ENCODE data around the gene TGIF2. TPM values are rescaled to one million over a fixed set of nuclear protein-coding genes. Genes with fewer than 3 reads are reported as not detected.
"Not testable (repeated sequence)": the region's sequence is repeated elsewhere in the genome, so short reads cannot be mapped to it uniquely, and the experiment has no call there.

The TGIF2 gene
- polyA plus RNA-seq, 1 donor, result 24.1 TPM

GRCh38 chr20:36547186-36548005 lies 26.0 kb upstream of the TGIF2 start:
- no peak for DNase-seq

GRCh38 chr20:36548006-36548315 lies 25.4 kb upstream of the TGIF2 start:
- DNase-seq, result no peak

GRCh38 chr20:36548704-36549627 lies 24.4 kb upstream of the TGIF2 start:
- DNase-seq, result no peak

- no peak for DNase-seq
Observed at GRCh38 chr20:36549628-36549941, 23.8 kb upstream of the TGIF2 start.

GRCh38 chr20:36549942-36550789 lies 23.2 kb upstream of the TGIF2 start:
- DNase-seq, result no peak

DNA sequence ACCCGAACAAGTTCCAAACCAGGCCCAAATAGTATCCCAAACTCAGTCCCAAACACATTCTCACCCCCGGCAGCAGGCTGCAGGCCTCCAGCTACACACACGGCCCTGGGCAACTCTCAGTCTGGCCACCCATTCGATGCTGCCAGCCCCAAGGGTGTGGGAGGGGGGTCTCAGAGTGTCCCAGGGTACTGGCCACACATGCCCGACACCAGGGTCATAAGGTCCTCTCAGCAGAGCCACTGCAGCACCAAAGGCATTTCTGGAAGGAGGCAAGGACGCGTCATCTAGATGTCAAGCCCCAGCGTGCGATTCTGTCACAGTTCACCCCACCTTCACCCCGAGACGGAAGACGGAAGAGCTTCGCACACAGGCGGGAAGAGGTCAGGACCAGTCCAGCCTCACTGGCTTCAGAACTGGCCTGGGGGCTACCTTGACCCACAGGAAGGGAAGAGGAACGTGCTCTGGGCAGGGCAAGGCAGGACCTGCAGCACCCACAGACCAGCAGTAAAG lies 22.6 kb upstream of the TGIF2 start:
- no peak for DNase-seq

- no peak for DNase-seq
Observed at GRCh38 chr20:36555248-36555647, 18.1 kb upstream of the TGIF2 start.

DNA sequence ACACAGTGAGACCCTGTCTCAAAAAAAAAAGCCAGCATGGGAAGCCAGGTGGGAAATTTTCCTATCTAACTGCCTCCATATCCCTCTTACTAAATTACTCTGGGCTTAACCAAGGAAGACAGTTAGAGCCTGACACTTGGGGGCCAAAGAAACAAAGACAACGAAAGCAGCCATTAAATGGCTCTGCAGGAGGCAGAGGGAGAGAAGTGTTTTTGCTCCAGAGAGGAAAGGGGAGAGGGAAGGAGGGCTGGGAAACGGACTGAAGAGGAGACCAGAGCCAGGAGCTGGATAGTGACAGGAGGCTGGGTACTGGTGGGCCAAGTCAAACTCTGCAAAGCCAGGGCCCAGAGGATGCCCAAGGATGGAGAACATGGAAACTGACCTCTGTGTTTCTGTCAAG lies 10.7 kb upstream of the TGIF2 start:
- DNase-seq, result no peak

DNA sequence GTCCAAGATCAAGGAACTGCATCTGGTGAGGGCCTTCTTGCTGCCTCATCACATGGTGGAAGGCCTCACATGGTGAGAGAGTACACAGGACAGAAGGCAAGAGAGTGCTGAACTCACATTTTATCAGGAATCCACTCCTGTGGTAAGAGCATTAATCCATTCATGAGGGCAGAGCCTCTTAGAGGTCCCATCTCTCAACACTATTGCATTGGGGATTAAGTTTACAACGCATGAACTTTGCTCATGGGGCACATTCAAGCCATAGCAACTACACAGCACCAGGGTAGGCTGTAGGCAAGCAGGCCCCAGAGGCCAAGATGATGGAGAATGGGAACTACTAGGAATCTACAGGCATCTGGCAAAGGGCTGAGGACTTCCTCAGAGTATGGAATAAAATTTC lies 10.0 kb upstream of the TGIF2 start:
- DNase-seq, result no peak

- DNase-seq, result not testable (repeated sequence)
Observed at GRCh38 chr20:36564078-36564725, 9.2 kb upstream of the TGIF2 start.

GRCh38 chr20:36564726-36565121 lies 8.7 kb upstream of the TGIF2 start:
- not testable (repeated sequence) for DNase-seq

DNA sequence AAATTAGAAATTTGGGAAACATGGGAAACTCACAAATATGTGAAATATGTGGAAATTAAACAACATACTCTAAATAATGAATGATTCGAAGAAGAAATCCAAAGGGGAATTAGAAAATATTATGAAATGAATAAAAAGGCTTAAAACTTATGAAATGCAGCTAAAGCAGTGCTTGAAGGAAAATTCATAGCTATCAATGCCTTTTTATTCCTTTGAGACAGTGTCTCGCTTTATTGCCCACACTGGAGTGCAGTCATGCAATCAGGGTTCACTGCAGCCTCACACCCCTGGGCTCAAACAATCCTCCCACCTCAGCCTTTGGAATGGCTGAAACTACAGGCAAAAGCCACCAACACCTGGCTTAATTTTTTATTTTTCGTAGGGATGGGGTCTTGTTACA lies 7.9 kb upstream of the TGIF2 start:
- no peak for DNase-seq

- DNase-seq, result no peak
Observed at GRCh38 chr20:36569847-36570429, 3.5 kb upstream of the TGIF2 start.

GRCh38 chr20:36571564-36572504 lies 1.6 kb upstream of the TGIF2 start:
- DNase-seq, result no peak

DNA sequence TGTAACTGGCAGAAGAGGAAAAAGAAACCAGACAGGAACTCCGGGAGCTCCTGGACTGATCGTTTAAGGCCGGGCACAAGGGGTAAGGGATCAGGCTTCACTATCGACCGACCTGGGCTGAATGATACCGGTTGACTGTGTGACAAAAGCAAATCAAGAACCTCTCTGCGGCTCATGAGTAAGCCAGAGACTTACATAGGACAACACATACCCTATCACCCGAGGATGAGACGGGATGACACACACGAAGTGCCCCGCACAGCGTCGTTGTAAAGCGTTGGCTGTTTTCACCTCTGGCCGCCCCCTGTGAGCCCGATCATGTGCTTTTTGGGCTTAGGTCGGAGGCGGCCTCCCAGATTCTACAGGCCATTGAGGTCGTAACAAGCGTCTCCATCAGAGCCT lies 695 bp upstream of the TGIF2 start:
- no peak for DNase-seq

DNA sequence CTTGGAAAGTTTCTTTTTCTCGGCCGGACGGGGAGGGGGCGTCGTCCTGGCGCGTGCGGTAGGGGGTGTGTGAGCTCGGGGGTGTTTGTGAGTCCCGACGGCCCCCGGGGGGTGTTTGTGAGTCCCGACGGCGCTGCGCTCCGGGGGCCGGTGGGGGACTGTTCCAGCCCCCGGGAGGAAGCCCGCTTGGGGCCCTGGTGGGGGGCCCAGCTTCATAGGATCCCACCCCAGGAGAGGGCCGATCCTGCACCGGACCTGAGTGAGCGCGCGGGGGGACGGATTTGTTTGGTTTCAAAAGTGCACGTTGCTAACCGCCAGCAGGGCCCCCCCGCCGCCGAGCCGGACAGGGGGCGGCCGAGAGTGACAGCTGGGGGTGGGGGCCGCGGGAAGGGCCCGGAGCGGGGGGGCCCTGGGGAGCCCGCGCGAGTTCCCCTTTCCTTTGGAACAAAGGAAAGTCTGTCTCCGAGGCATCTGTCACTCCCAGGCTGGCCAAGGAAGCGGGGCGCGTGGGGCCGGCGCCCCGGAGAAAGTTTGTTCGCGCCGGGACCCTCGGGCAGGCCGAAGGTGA lies 485 bp downstream of the TGIF2 start:
- peak; percentile 45 for DNase-seq

GRCh38 chr20:36574366-36575135 lies 1.2 kb downstream of the TGIF2 start:
- DNase-seq, result peak; percentile 48

DNA sequence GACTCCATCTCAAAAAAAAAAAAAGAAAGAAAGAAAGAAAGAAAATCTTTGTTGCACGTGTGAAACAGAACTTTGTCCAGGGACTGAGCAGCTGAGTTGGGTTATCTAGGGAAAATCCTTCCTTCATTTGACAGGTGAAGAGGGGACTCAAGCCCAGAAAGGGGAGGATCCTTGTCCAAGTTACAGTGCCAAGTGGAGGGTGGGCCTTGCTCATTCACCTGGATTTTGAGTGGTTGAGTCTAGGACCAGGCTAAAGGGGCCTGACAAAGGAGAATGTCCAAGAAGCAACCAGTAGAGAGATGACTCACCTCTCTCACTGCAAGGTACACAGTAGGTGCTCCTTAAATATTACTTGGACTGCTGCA lies 2.7 kb downstream of the TGIF2 start:
- no peak for DNase-seq

DNA sequence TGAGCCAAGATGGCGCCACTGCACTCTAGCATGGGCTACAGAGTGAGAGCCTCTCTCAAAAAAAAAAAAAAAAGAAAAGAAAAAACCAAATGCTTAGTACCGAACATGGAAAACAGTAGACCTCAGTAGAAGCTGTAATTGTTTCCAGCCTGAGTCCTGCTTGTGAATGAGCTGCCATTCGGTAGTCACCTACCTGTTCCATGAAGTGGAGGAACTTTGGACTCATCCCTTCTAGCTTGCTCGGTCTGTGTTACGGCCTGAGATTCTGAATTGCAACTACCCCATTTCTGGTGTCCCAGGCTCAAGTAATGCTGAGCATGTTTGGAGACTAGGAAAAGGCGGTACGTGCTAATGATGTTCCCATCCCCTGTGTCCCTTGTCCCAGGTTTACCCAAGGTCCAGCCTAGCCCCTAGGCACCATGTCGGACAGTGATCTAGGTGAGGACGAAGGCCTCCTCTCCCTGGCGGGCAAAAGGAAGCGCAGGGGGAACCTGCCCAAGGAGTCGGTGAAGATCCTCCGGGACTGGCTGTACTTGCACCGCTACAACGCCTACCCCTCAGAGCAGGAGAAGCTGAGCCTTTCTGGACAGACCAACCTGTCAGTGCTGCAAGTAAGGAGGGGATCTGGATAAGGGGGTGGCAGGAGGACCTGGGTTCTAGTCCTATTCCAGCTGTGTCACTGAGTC lies 5.1 kb downstream of the TGIF2 start:
- DNase-seq, result no peak
